ENCODE data around the gene ILDR2. TPM values are rescaled to one million over a fixed set of nuclear protein-coding genes. Genes with fewer than 3 reads are reported as not detected.

The ILDR2 gene
- total and polyA plus RNA-seq, 2 donors (not counting 1 experiment from before 2014, with no cell fraction given) = under 0.01 to 0.14 TPM

DNA sequence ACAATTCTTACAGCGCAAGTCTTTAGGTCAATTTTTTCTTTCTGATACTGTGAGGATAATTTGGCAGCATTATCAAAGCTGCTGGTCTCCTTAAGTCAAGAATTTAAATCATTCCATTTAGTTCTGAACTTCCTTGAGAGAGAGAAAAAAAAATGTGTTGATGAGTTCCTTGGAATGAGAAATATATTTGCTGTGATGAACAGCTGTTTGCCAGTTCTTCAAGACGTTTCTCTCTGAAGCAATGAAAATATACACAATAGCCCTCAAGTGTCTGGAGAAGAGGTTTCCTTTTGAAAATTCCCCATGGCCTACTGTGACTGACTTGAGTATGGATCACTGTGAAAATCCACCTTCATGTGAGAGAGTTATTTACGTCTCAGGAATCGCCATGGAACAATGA, 68.3 kb downstream of the ILDR2 start:
- no peak for DNase-seq (ENCODE audit: low read depth in 2 of 2)

DNA sequence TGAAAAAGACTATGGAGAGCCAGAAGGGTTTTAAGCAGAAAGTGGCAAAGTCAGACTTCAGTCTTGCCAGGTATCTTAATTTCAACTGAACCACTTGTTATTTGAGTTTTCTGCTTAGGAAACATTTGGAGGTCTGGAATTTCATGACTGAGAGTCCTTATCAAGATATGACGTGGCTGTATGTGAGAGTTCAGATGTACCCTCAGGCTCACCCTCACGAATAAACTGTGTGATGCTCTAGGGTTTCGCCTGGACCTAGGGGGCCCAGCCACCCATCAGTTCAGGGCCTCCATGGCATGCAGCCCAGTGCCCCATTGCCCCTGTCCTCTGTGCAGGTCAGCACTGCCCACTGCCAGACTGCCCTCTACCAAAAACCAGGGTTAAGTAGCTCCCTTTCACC, 68.7 kb downstream of the ILDR2 start:
- no peaks in the 10 kb centered on the region for H4K20me1 ChIP-seq (ENCODE audit: control insufficient read depth, extremely low read depth, insufficient read depth, low read length)
- no peaks in the 10 kb centered on the region for H3K4me1 ChIP-seq (ENCODE audit: control insufficient read depth, extremely low read depth, insufficient read depth, low read length)
- H3K4me3 ChIP-seq (replicated peaks in 1 of 4; ENCODE audit: control extremely low read depth in 1 of 4, insufficient read depth in 1 of 4, low read depth in 3 of 4, low read length in 4 of 4) = no peak overlapping the region
- H3K9ac ChIP-seq (ENCODE audit: insufficient read depth, low read length) = no peak overlapping the region
- H2AFZ ChIP-seq (ENCODE audit: low read length) = no peak overlapping the region
- H3K27me3 ChIP-seq (ENCODE audit: control insufficient read depth, insufficient read depth, low read length) = no peaks in the 10 kb centered on the region
- H3K4me2 ChIP-seq (ENCODE audit: extremely low read depth, insufficient read depth, low read length) = no peak overlapping the region
- DNase-seq (ENCODE audit: low read depth in 2 of 2) = peak in 1 of 2 donors; percentile 42
- H3K36me3 ChIP-seq (ENCODE audit: control insufficient read depth, insufficient read depth, low read length) = no peaks in the 10 kb centered on the region
- TF ChIP-seq EZH2 (IDR thresholded peaks at IDR 0.05; ENCODE audit: low read length, missing control alignments) = no peak
- TF ChIP-seq, protein P1, sequence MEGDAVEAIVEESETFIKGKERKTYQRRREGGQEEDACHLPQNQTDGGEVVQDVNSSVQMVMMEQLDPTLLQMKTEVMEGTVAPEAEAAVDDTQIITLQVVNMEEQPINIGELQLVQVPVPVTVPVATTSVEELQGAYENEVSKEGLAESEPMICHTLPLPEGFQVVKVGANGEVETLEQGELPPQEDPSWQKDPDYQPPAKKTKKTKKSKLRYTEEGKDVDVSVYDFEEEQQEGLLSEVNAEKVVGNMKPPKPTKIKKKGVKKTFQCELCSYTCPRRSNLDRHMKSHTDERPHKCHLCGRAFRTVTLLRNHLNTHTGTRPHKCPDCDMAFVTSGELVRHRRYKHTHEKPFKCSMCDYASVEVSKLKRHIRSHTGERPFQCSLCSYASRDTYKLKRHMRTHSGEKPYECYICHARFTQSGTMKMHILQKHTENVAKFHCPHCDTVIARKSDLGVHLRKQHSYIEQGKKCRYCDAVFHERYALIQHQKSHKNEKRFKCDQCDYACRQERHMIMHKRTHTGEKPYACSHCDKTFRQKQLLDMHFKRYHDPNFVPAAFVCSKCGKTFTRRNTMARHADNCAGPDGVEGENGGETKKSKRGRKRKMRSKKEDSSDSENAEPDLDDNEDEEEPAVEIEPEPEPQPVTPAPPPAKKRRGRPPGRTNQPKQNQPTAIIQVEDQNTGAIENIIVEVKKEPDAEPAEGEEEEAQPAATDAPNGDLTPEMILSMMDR (conservative IDR thresholded peaks at IDR 0.05 in 1 of 2, IDR thresholded peaks at IDR 0.05 in 1 of 2; ENCODE audit: low read depth in 1 of 2, low read length in 2 of 2) = no peak
- H3K27ac ChIP-seq (ENCODE audit: insufficient read depth, low read length) = no peak overlapping the region
- H3K79me2 ChIP-seq (ENCODE audit: control insufficient read depth, insufficient read depth, low read length) = no peaks in the 10 kb centered on the region
- H3K9me3 ChIP-seq (ENCODE audit: control insufficient read depth, insufficient read depth, low read depth, low read length) = no peaks in the 10 kb centered on the region

More for the DNA sequence above, 68.3 kb downstream of the ILDR2 start:
- no peak for TF ChIP-seq EZH2 (IDR thresholded peaks at IDR 0.05; ENCODE audit: low read length, missing control alignments)
- TF ChIP-seq, protein P1 (conservative IDR thresholded peaks at IDR 0.05 in 1 of 2, IDR thresholded peaks at IDR 0.05 in 1 of 2; ENCODE audit: low read depth in 1 of 2, low read length in 2 of 2) = no peak
- H4K20me1 ChIP-seq (ENCODE audit: control insufficient read depth, extremely low read depth, insufficient read depth, low read length) = no peaks in the 10 kb centered on the region
- H3K36me3 ChIP-seq (ENCODE audit: control insufficient read depth, insufficient read depth, low read length) = no peaks in the 10 kb centered on the region
- no peaks in the 10 kb centered on the region for H3K27me3 ChIP-seq (ENCODE audit: control insufficient read depth, insufficient read depth, low read length)
- H3K9me3 ChIP-seq (ENCODE audit: control insufficient read depth, insufficient read depth, low read depth, low read length) = no peaks in the 10 kb centered on the region
- H3K4me2 ChIP-seq (ENCODE audit: extremely low read depth, insufficient read depth, low read length) = no peak overlapping the region
- H3K27ac ChIP-seq (ENCODE audit: insufficient read depth, low read length) = no peak overlapping the region
- no peak overlapping the region for H3K4me3 ChIP-seq (replicated peaks in 1 of 4; ENCODE audit: control extremely low read depth in 1 of 4, insufficient read depth in 1 of 4, low read depth in 3 of 4, low read length in 4 of 4)
- H3K9ac ChIP-seq (ENCODE audit: insufficient read depth, low read length) = no peak overlapping the region
- H2AFZ ChIP-seq (ENCODE audit: low read length) = no peak overlapping the region
- no peaks in the 10 kb centered on the region for H3K79me2 ChIP-seq (ENCODE audit: control insufficient read depth, insufficient read depth, low read length)
- H3K4me1 ChIP-seq (ENCODE audit: control insufficient read depth, extremely low read depth, insufficient read depth, low read length) = no peaks in the 10 kb centered on the region

DNA sequence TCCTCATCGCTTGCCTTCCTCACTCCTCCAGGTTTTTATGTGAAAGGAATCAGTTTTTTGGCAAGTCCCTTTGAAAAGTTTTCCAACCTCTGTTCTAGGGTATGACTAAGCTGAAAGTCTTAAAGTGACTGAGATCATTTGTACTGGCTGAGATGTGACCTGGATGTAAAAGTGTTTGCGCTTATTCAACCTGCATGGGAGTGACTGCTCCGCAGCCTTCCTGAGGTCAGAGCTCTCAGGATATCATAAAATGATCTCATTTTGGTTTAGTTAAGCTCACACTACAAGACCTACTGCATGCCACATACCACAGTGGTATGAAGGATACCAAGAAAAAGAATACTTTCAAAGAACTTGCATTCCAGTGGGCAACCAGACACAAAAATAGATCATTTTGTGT, 69.4 kb downstream of the ILDR2 start:
- Histone ChIP-seq H4K20me1 (ENCODE audit: control insufficient read depth, extremely low read depth, insufficient read depth, low read length) (no peaks in the 10 kb centered on the region), H3K27me3 (ENCODE audit: control insufficient read depth, insufficient read depth, low read length) (no peaks in the 10 kb centered on the region), H2AFZ (ENCODE audit: low read length) (no peak overlapping the region), H3K36me3 (ENCODE audit: control insufficient read depth, insufficient read depth, low read length) (no peaks in the 10 kb centered on the region), H3K4me2 (ENCODE audit: extremely low read depth, insufficient read depth, low read length) (no peak overlapping the region), H3K4me1 (ENCODE audit: control insufficient read depth, extremely low read depth, insufficient read depth, low read length) (no peaks in the 10 kb centered on the region), H3K9me3 (ENCODE audit: control insufficient read depth, insufficient read depth, low read depth, low read length) (no peaks in the 10 kb centered on the region), H3K79me2 (ENCODE audit: control insufficient read depth, insufficient read depth, low read length) (no peaks in the 10 kb centered on the region), H3K9ac (ENCODE audit: insufficient read depth, low read length) (no peak overlapping the region), H3K4me3 (replicated peaks in 1 of 4; ENCODE audit: control extremely low read depth in 1 of 4, insufficient read depth in 1 of 4, low read depth in 3 of 4, low read length in 4 of 4) (no peak overlapping the region), H3K27ac (ENCODE audit: insufficient read depth, low read length) (no peak overlapping the region)
- TF ChIP-seq EZH2 (IDR thresholded peaks at IDR 0.05; ENCODE audit: low read length, missing control alignments) = no peak
- TF ChIP-seq, protein P1 (conservative IDR thresholded peaks at IDR 0.05 in 1 of 2, IDR thresholded peaks at IDR 0.05 in 1 of 2; ENCODE audit: low read depth in 1 of 2, low read length in 2 of 2) = no peak
- DNase-seq (ENCODE audit: low read depth in 2 of 2) = peak in 1 of 2 donors; percentile 98
